A549 (cell line): ENCODE data around the gene OXA1L. TPM values are rescaled to one million over a fixed set of nuclear protein-coding genes. Genes with fewer than 3 reads are reported as not detected.
"Not testable (repeated sequence)": the region's sequence is repeated elsewhere in the genome, so short reads cannot be mapped to it uniquely, and the experiment has no call there.

ENCODE experiments used
- ATAC-seq, 2 experiments: fragments of 200-7000 bp in 1 of 2; fragments of >200 bp in 1 of 2; cut with Nextera tagmentation in 1 of 2; cut with Tn5 transposase in 1 of 2; 3 replicates each; pipeline versions ENCODE4 v1.8.0 to v1.9.1; 2018 to 2020; ENCODE audit warnings: mild to moderate bottlenecking in 1 of 2, moderate library complexity in 1 of 2
- CTCF ChIA-PET: fragments of 300-600 bp; sonication (Branson Sonifier 250); formaldehyde crosslinking; extraction: SDS; loops from one replicate; lab custom pipeline; 2021; ENCODE audit warnings: antibody characterized with exemption, inconsistent platforms; lab: Yijun Ruan, JAX
- POLR2A ChIA-PET: fragments of 350-600 bp; formaldehyde crosslinking; extraction: SDS; loops from one replicate; lab custom pipeline; 2021; ENCODE audit warnings: antibody characterized with exemption, inconsistent platforms; lab: Yijun Ruan, JAX
- DNase-seq, 2 experiments: peaks; one replicate each; pipeline versions ENCODE4 v3.0.0 to v3.0.0-alpha.2; 2011 to 2016; ENCODE audit warnings: low read depth in 1 of 2, low spot score in 1 of 2
- FAIRE-seq: peaks from 2 replicates; lab custom pipeline; 2011; peaks lifted over from hg19 to GRCh38; lab: Jason Lieb, UNC
- H3K27ac ChIP-seq, 2 experiments: fragments of >200 bp; sonication (Bioruptor Twin); formaldehyde crosslinking; 3 replicates each; pipeline ENCODE4 v1.5.1; 2016 to 2017
- H3K4me1 ChIP-seq: fragments of >200 bp; sonication (Bioruptor Twin); formaldehyde crosslinking; 3 replicates; pipeline ENCODE4 v1.6.1; 2016
- H3K4me2 ChIP-seq: fragments of >200 bp; sonication (Bioruptor Twin); formaldehyde crosslinking; 3 replicates; pipeline ENCODE4 v1.6.1; 2016
- H3K4me3 ChIP-seq: fragments of >200 bp; sonication (Bioruptor Twin); formaldehyde crosslinking; 3 replicates; pipeline ENCODE4 v1.5.1; 2016
- H3K9me3 ChIP-seq: fragments of >200 bp; sonication (Bioruptor Twin); formaldehyde crosslinking; 3 replicates; pipeline ENCODE4 v1.6.1; 2016
- BHLHE40 ChIP-seq: IDR thresholded peaks from 2 replicates; pipeline ENCODE4 v1.6.1; 2012; ENCODE audit warnings: low read depth, low read length, inconsistent platforms
- CBX2 ChIP-seq: fragments of 200-600 bp; sonication (generic); IDR thresholded peaks from 2 replicates; pipeline ENCODE4 v1.6.1; 2016; ENCODE audit warnings: low read depth, mild to moderate bottlenecking, borderline replicate concordance
- CHD2 ChIP-seq: fragments of 150-350 bp; IDR thresholded peaks from 2 replicates; pipeline ENCODE4 v1.6.1; 2014; ENCODE audit warnings: low read length; ENCODE audit not compliant: partially characterized antibody
- CHD4 ChIP-seq: fragments of 200-600 bp; sonication (generic); IDR thresholded peaks from 2 replicates; pipeline ENCODE4 v1.6.1; 2016; ENCODE audit warnings: antibody characterized with exemption, mild to moderate bottlenecking, borderline replicate concordance
- EHF ChIP-seq: fragments of 250-450 bp; sonication (Bioruptor Pico); IDR thresholded peaks from 2 replicates; pipeline ENCODE4 v1.5.0; 2020; ENCODE audit warnings: mild to moderate bottlenecking
- EHMT2 ChIP-seq: fragments of 200-600 bp; sonication (generic); IDR thresholded peaks from 2 replicates; pipeline ENCODE4 v1.6.1; 2016; ENCODE audit warnings: antibody characterized with exemption, low read depth, mild to moderate bottlenecking, moderate library complexity
- EP300 ChIP-seq, 2 experiments: fragments of >200 bp; sonication (Bioruptor Twin); formaldehyde crosslinking; IDR thresholded peaks; 2 replicates in 1 of 2; 3 replicates in 1 of 2; pipeline ENCODE4 v1.6.1; 2016 to 2017
- ESRRA ChIP-seq: fragments of 150-350 bp; IDR thresholded peaks from 2 replicates; pipeline ENCODE4 v1.6.1; 2014; ENCODE audit warnings: mild to moderate bottlenecking, low read length, borderline replicate concordance
- FOSB ChIP-seq: fragments of 250-450 bp; sonication (Bioruptor Pico); IDR thresholded peaks from 2 replicates; pipeline ENCODE4 v1.5.0; 2020; ENCODE audit warnings: mild to moderate bottlenecking, moderate library complexity
- HOXA7 ChIP-seq: fragments of 250-450 bp; sonication (Bioruptor Pico); IDR thresholded peaks from 2 replicates; pipeline ENCODE4 v1.5.0; 2020; ENCODE audit warnings: mild to moderate bottlenecking, moderate library complexity
- HOXB13 ChIP-seq: fragments of 250-450 bp; sonication (Bioruptor Pico); IDR thresholded peaks from 2 replicates; pipeline ENCODE4 v1.5.0; 2020; ENCODE audit warnings: low read depth, mild to moderate bottlenecking, moderate library complexity
- KDM1A ChIP-seq: fragments of 200-600 bp; sonication (generic); IDR thresholded peaks from 2 replicates; pipeline ENCODE4 v1.6.1; 2016; ENCODE audit warnings: low read depth, mild to moderate bottlenecking
- KDM5A ChIP-seq: fragments of 200-600 bp; sonication (generic); IDR thresholded peaks from 2 replicates; pipeline ENCODE4 v1.6.1; 2016; ENCODE audit warnings: antibody characterized with exemption, mild to moderate bottlenecking
- MAX ChIP-seq: IDR thresholded peaks from 2 replicates; pipeline ENCODE4 v1.6.1; 2012
- MAZ ChIP-seq: fragments of 150-350 bp; IDR thresholded peaks from 2 replicates; pipeline ENCODE4 v1.6.1; 2014; ENCODE audit warnings: antibody characterized with exemption, low read depth, low read length, borderline replicate concordance
- MYC ChIP-seq: IDR thresholded peaks from 2 replicates; pipeline ENCODE4 v1.6.1; 2012; ENCODE audit warnings: mild to moderate bottlenecking, inconsistent platforms, low read length, improper control_type of control experiment, borderline replicate concordance
- NPAS2 ChIP-seq: fragments of 250-450 bp; sonication (Bioruptor Pico); IDR thresholded peaks from 2 replicates; pipeline ENCODE4 v1.8.0; 2022; ENCODE audit warnings: mild to moderate bottlenecking, moderate library complexity, borderline replicate concordance
- PHF8 ChIP-seq: fragments of 200-600 bp; sonication (generic); IDR thresholded peaks from 2 replicates; pipeline ENCODE4 v1.6.1; 2016; ENCODE audit warnings: low read depth, mild to moderate bottlenecking, antibody characterized with exemption, moderate library complexity, borderline replicate concordance
- POLR2AphosphoS2 ChIP-seq: conservative IDR thresholded peaks from 2 replicates; pipeline ENCODE4 v1.6.1; 2012; ENCODE audit warnings: low read length, improper control_type of control experiment, inconsistent platforms
- RAD21 ChIP-seq, 2 experiments: fragments of >200 bp in 1 of 2; sonication (Bioruptor Twin) in 1 of 2; formaldehyde crosslinking in 1 of 2; IDR thresholded peaks in 1 of 2; conservative IDR thresholded peaks in 1 of 2; 2 replicates in 1 of 2; 3 replicates in 1 of 2; pipeline ENCODE4 v1.6.1; 2012 to 2018; ENCODE audit warnings: inconsistent platforms in 1 of 2
- RARB ChIP-seq: fragments of 250-450 bp; sonication (Bioruptor Pico); IDR thresholded peaks from 2 replicates; pipeline ENCODE4 v1.8.0; 2021; ENCODE audit warnings: mild to moderate bottlenecking, moderate library complexity
- RCOR1 ChIP-seq: fragments of 150-350 bp; IDR thresholded peaks from 2 replicates; pipeline ENCODE4 v1.6.1; 2014; ENCODE audit warnings: antibody characterized with exemption, low read length, low read depth
- SREBF2 ChIP-seq: fragments of 450-650 bp; IDR thresholded peaks from 2 replicates; pipeline ENCODE4 v1.6.1; 2014; ENCODE audit warnings: mild to moderate bottlenecking, moderate library complexity
- TFCP2L1 ChIP-seq: fragments of 250-450 bp; sonication (Bioruptor Pico); IDR thresholded peaks from 2 replicates; pipeline ENCODE4 v1.5.0; 2021; ENCODE audit warnings: mild to moderate bottlenecking
- TP53 ChIP-seq: fragments of 250-450 bp; sonication (Bioruptor Pico); IDR thresholded peaks from 2 replicates; pipeline ENCODE4 v1.5.0; 2021; ENCODE audit warnings: mild to moderate bottlenecking, moderate library complexity
- ZC3H11A ChIP-seq: fragments of 450-650 bp; IDR thresholded peaks from 2 replicates; pipeline ENCODE4 v1.6.1; 2014; ENCODE audit warnings: antibody characterized with exemption, mild to moderate bottlenecking
- ZNF302 ChIP-seq: fragments of 250-450 bp; sonication (Bioruptor Pico); IDR thresholded peaks from 2 replicates; pipeline ENCODE4 v1.9.0; 2021; ENCODE audit warnings: inconsistent platforms, mild to moderate bottlenecking, moderate library complexity
- WGBS: methylation state at CpG from one replicate; pipeline ENCODE4 v1.1.6; 2017; ENCODE audit errors: missing lambda C conversion rate; 5-methylcytosine and 5-hydroxymethylcytosine counted together
- polyA plus RNA-seq, 4 experiments: library from polyadenylated mRNA; depleted of rRNA in 3 of 4; stranded (reverse); fragments of >200 nt; fragmentation: RNase III in 1 of 4; extraction: RNeasy Plus Mini Kit Qiagen cat#74134 plus additional on column Dnase treatment in 1 of 4; gene quantifications; 2 replicates in 3 of 4; 3 replicates in 1 of 4; pipeline ENCODE4 v1.2.3, GENCODE V29; 2011 to 2017
- TF ChIP-seq, protein P1 (sequence below): fragments of >200 bp; sonication (Bioruptor Twin); formaldehyde crosslinking; IDR thresholded peaks from 2 replicates; pipeline ENCODE4 v1.6.1; 2016
- TF ChIP-seq, protein P2 (sequence below): fragments of 250-450 bp; sonication (Bioruptor Pico); IDR thresholded peaks from 2 replicates; pipeline ENCODE4 v1.5.0; 2021; ENCODE audit warnings: mild to moderate bottlenecking, moderate library complexity, borderline replicate concordance
- TF ChIP-seq, protein P3 (sequence below): fragments of >200 bp; sonication (Bioruptor Twin); formaldehyde crosslinking; IDR thresholded peaks from 3 replicates; pipeline ENCODE4 v1.5.1; 2016

OXA1L gene
- polyA plus RNA-seq, 2 of the 4 experiments (the other 2 are of a cell fraction), result 133 to 199 TPM

- Histone ChIP-seq H3K27ac (no peak overlapping the region), H3K4me1 (no peaks in the 10 kb centered on the region), H3K4me2 (no peak overlapping the region), H3K9me3 (0 out of 3 replicates have a peak, but pooled peaks cover 7% of the 10 kb centered on the region)
- CTCF ChIA-PET, result interaction anchor here (0.5 to 0.8 kb wide), 2 partner anchors 120 to 165 kb away, joined by 3 read pairs; no protein-coding TSS in a partner anchor
- ATAC-seq, result no peak
- POLR2A ChIA-PET, result no interaction called here
- TF ChIP-seq CBX2 (no peak), EP300 (IDR thresholded peaks at IDR 0.05) (no peak), ZNF302 (CRISPR knock-in tag) (no peak), MAX (no peak), RCOR1 (no peak), BHLHE40 (no peak), KDM5A (no peak), ESRRA (no peak), CHD4 (no peak), SREBF2 (no peak), POLR2AphosphoS2 (no peak), TFCP2L1 (CRISPR knock-in tag) (no peak), RAD21 (conservative IDR thresholded peaks at IDR 0.05 in 1 of 2, IDR thresholded peaks at IDR 0.05 in 1 of 2) (no peak), MYC (no peak), FOSB (CRISPR knock-in tag) (no peak), MAZ (no peak)
- TF ChIP-seq, protein P1, sequence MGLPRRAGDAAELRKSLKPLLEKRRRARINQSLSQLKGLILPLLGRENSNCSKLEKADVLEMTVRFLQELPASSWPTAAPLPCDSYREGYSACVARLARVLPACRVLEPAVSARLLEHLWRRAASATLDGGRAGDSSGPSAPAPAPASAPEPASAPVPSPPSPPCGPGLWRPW, result no peak
- TF ChIP-seq, protein P2, sequence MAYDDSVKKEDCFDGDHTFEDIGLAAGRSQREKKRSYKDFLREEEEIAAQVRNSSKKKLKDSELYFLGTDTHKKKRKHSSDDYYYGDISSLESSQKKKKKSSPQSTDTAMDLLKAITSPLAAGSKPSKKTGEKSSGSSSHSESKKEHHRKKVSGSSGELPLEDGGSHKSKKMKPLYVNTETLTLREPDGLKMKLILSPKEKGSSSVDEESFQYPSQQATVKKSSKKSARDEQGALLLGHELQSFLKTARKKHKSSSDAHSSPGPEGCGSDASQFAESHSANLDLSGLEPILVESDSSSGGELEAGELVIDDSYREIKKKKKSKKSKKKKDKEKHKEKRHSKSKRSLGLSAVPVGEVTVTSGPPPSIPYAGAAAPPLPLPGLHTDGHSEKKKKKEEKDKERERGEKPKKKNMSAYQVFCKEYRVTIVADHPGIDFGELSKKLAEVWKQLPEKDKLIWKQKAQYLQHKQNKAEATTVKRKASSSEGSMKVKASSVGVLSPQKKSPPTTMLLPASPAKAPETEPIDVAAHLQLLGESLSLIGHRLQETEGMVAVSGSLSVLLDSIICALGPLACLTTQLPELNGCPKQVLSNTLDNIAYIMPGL (CRISPR knock-in tag), result no peak
- TF ChIP-seq, protein P3, sequence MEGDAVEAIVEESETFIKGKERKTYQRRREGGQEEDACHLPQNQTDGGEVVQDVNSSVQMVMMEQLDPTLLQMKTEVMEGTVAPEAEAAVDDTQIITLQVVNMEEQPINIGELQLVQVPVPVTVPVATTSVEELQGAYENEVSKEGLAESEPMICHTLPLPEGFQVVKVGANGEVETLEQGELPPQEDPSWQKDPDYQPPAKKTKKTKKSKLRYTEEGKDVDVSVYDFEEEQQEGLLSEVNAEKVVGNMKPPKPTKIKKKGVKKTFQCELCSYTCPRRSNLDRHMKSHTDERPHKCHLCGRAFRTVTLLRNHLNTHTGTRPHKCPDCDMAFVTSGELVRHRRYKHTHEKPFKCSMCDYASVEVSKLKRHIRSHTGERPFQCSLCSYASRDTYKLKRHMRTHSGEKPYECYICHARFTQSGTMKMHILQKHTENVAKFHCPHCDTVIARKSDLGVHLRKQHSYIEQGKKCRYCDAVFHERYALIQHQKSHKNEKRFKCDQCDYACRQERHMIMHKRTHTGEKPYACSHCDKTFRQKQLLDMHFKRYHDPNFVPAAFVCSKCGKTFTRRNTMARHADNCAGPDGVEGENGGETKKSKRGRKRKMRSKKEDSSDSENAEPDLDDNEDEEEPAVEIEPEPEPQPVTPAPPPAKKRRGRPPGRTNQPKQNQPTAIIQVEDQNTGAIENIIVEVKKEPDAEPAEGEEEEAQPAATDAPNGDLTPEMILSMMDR, result no peak
- TF ChIP-seq, all 56 proteins: peak for 0
- no peak for DNase-seq
- 48% methylated on average over 2 of the region's 2 CpGs for WGBS
- H3K4me3 ChIP-seq, result no peak overlapping the region
- FAIRE-seq, result no peak
Measured at GRCh38 chr14:22735096-22735495, 31.4 kb upstream of the OXA1L start.

GRCh38 chr14:22736384-22736783 lies 30.1 kb upstream of the OXA1L start:
- FAIRE-seq, ATAC-seq, H3K27ac ChIP-seq, DNase-seq, H3K4me3 ChIP-seq, H3K4me2 ChIP-seq, H3K4me1 ChIP-seq, POLR2A ChIA-PET, CTCF ChIA-PET, H3K9me3 ChIP-seq: not testable (repeated sequence)
- 81% methylated on average over 12 of the region's 14 CpGs for WGBS

DNA sequence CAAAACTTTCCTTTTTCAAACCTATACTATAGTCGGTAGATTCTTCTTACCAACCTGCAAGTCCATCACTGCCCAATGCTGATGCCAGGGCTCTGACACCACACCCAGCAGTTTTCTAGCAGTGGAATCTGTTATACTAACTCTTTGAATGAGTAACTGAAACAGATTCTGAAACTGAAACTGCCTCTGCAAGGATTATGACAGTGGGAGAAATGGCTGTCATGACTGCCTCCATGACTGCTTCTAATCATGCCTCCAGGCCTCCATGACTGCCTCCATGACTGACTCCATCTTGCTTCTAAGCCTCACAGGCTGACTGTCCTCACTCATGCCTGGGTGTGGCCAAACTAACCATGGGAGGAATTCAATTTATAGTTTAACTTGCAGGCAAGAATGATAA lies 29.4 kb upstream of the OXA1L start:
- DNase-seq (no peak), FAIRE-seq (no peak), ATAC-seq (no peak)
- H3K4me2 ChIP-seq, result no peak overlapping the region
- no peak for TF ChIP-seq HOXB13 (CRISPR knock-in tag)
- no peak for TF ChIP-seq ESRRA
- no peak for TF ChIP-seq PHF8
- no peak for TF ChIP-seq MAX
- no peak for TF ChIP-seq CBX2
- TF ChIP-seq CHD2, result no peak
- TF ChIP-seq NPAS2, result no peak
- TF ChIP-seq RARB (CRISPR knock-in tag), result no peak
- no peak for TF ChIP-seq ZC3H11A
- no peak for TF ChIP-seq ZNF302 (CRISPR knock-in tag)
- TF ChIP-seq, protein P1, result no peak
- no peak for TF ChIP-seq KDM1A
- no peak for TF ChIP-seq MAZ
- no peak for TF ChIP-seq CHD4
- TF ChIP-seq HOXA7 (CRISPR knock-in tag), result no peak
- TF ChIP-seq EHF (CRISPR knock-in tag), result no peak
- TF ChIP-seq TP53 (CRISPR knock-in tag), result no peak
- no peak for TF ChIP-seq EHMT2
- ChIA-PET CTCF (no interaction called here), POLR2A (no interaction called here)
- no peak overlapping the region for H3K27ac ChIP-seq
- no peak overlapping the region for H3K4me3 ChIP-seq
- WGBS, result 47% methylated on average over 1 of the region's 1 CpG
- H3K4me1 ChIP-seq, result no peaks in the 10 kb centered on the region
- H3K9me3 ChIP-seq, result 0 out of 3 replicates have a peak, but pooled peaks cover 7% of the 10 kb centered on the region
